Liver (tissue), 9 donors: ENCODE measurements around the gene EME1. TPM values are rescaled to one million over a fixed set of nuclear protein-coding genes. Genes with fewer than 3 reads are reported as not detected.

Source experiments
- DNase-seq: peaks from one replicate; pipeline ENCODE4 v3.0.0-alpha.2; 2017; ENCODE audit warnings: low spot score
- H3K27ac ChIP-seq, 2 donors: one replicate each; pipeline ENCODE4 v1.7.0; 2013; ENCODE audit warnings: inconsistent platforms in 2 of 2, low read length in 2 of 2, control low read depth in 1 of 2, low read depth in 1 of 2, mild to moderate bottlenecking in 1 of 2
- H3K27me3 ChIP-seq, 4 donors: one replicate each; pipeline versions ENCODE4 v1.6.1 to v1.7.0; 2013; ENCODE audit warnings: low read length in 3 of 4, inconsistent platforms in 1 of 4, mild to moderate bottlenecking in 1 of 4, moderate library complexity in 1 of 4; ENCODE audit not compliant: control insufficient read depth in 4 of 4, insufficient read depth in 4 of 4
- H3K36me3 ChIP-seq, 4 donors: one replicate each; pipeline versions ENCODE4 v1.6.1 to v1.7.0; 2013; ENCODE audit warnings: low read length in 3 of 4, mild to moderate bottlenecking in 3 of 4, low read depth in 1 of 4, moderate library complexity in 1 of 4; ENCODE audit not compliant: control insufficient read depth in 4 of 4, insufficient read depth in 3 of 4
- H3K4me1 ChIP-seq, 4 donors: one replicate each; pipeline versions ENCODE4 v1.6.1 to v1.7.0; 2013; ENCODE audit warnings: low read length in 3 of 4, mild to moderate bottlenecking in 3 of 4, moderate library complexity in 1 of 4; ENCODE audit not compliant: control insufficient read depth in 4 of 4, insufficient read depth in 4 of 4
- H3K4me3 ChIP-seq, 3 donors: one replicate each; pipeline versions ENCODE4 v1.6.1 to v1.7.0; 2013; ENCODE audit warnings: low read length in 3 of 3, control low read depth in 1 of 3, low read depth in 1 of 3, mild to moderate bottlenecking in 1 of 3
- H3K9ac ChIP-seq, 2 donors: one replicate each; pipeline ENCODE4 v1.7.0; 2013; ENCODE audit warnings: low read length in 2 of 2, mild to moderate bottlenecking in 2 of 2, moderate library complexity in 2 of 2, control low read depth in 1 of 2, low read depth in 1 of 2
- H3K9me3 ChIP-seq, 4 donors: one replicate each; pipeline versions ENCODE4 v1.6.1 to v1.7.0; 2013; ENCODE audit warnings: low read length in 3 of 4; ENCODE audit not compliant: control insufficient read depth in 4 of 4
- FOXA1 ChIP-seq: IDR thresholded peaks from 2 replicates; pipeline ENCODE4 v1.6.1; 2016; ENCODE audit warnings: antibody characterized with exemption
- FOXA2 ChIP-seq: IDR thresholded peaks from 2 replicates; pipeline ENCODE4 v1.6.1; 2016; ENCODE audit warnings: antibody characterized with exemption
- GABPA ChIP-seq, 2 donors: IDR thresholded peaks in 1 of 2; conservative IDR thresholded peaks in 1 of 2; 2 replicates each; pipeline ENCODE4 v1.6.1; 2016; ENCODE audit warnings: antibody characterized with exemption in 2 of 2, mild to moderate bottlenecking in 1 of 2, moderate library complexity in 1 of 2
- HNF4G ChIP-seq: IDR thresholded peaks from 2 replicates; pipeline ENCODE4 v1.6.1; 2016; ENCODE audit warnings: antibody characterized with exemption
- MAX ChIP-seq: IDR thresholded peaks from 2 replicates; pipeline ENCODE4 v1.6.1; 2016; ENCODE audit warnings: antibody characterized with exemption
- NR2F2 ChIP-seq: IDR thresholded peaks from 2 replicates; pipeline ENCODE4 v1.6.1; 2016; ENCODE audit warnings: antibody characterized with exemption
- SP1 ChIP-seq: IDR thresholded peaks from 2 replicates; pipeline ENCODE4 v1.6.1; 2018; ENCODE audit warnings: antibody characterized with exemption, mild to moderate bottlenecking
- YY1 ChIP-seq: IDR thresholded peaks from 2 replicates; pipeline ENCODE4 v1.6.1; 2016; ENCODE audit warnings: antibody characterized with exemption, mild to moderate bottlenecking
- WGBS: extraction: QIAGEN DNeasy Blood & Tissue Kit; methylation state at CpG from one replicate; pipeline ENCODE4 v1.1.7; 2013; 5-methylcytosine and 5-hydroxymethylcytosine counted together
- polyA plus RNA-seq, 2 donors: library from polyadenylated mRNA; stranded (reverse) in 1 of 2; unstranded in 1 of 2; fragments of 200-250 nt in 1 of 2; fragments of >200 nt in 1 of 2; fragmentation: Nextera tagmentation in 1 of 2; extraction: Ambion mirVana in 1 of 2; gene quantifications; one replicate each; pipeline versions ENCODE4 v1.2.1 to v1.2.3, GENCODE V29; 2013 to 2015
- total RNA-seq, 2 donors: library from RNA; depleted of rRNA; stranded (reverse); fragments of >200 nt; gene quantifications; one replicate each; pipeline ENCODE4 v1.2.3, GENCODE V29; 2014
- TF ChIP-seq, protein P1 (sequence below): IDR thresholded peaks from 2 replicates; pipeline ENCODE4 v1.6.1; 2016; ENCODE audit warnings: antibody characterized with exemption
- TF ChIP-seq, protein P2 (sequence below): fragments of 150-350 bp; IDR thresholded peaks from 2 replicates; pipeline ENCODE4 v1.5.1; 2017; ENCODE audit warnings: improper control_type of control experiment, low read depth, low read length; ENCODE audit not compliant: missing input control
- TF ChIP-seq, protein P3 (sequence below): IDR thresholded peaks from 2 replicates; pipeline ENCODE4 v1.6.1; 2016; ENCODE audit warnings: antibody characterized with exemption, mild to moderate bottlenecking
- donor health status: healthy.
- donor health status: healthy.
- donor health status: healthy.
- donor health status: healthy.
- donor health status: healthy.

The EME1 gene
- total and polyA plus RNA-seq, 4 donors: 0.08 to 3.4 (median 0.35) TPM

GRCh38 chr17:50407921-50408320 lies 34.9 kb downstream of the EME1 start:
- Histone ChIP-seq H3K4me1 (peaks cover 0 to 7% (median 3%) of the 10 kb centered on the region in 4 donors), H3K27me3 (no peaks in the 10 kb centered on the region), H3K9me3 (no peaks in the 10 kb centered on the region), H3K27ac (no peak overlapping the region), H3K4me3 (no peak overlapping the region), H3K9ac (no peak overlapping the region), H3K36me3 (no peaks in the 10 kb centered on the region)
- no peak for TF ChIP-seq MAX
- TF ChIP-seq, protein P1, sequence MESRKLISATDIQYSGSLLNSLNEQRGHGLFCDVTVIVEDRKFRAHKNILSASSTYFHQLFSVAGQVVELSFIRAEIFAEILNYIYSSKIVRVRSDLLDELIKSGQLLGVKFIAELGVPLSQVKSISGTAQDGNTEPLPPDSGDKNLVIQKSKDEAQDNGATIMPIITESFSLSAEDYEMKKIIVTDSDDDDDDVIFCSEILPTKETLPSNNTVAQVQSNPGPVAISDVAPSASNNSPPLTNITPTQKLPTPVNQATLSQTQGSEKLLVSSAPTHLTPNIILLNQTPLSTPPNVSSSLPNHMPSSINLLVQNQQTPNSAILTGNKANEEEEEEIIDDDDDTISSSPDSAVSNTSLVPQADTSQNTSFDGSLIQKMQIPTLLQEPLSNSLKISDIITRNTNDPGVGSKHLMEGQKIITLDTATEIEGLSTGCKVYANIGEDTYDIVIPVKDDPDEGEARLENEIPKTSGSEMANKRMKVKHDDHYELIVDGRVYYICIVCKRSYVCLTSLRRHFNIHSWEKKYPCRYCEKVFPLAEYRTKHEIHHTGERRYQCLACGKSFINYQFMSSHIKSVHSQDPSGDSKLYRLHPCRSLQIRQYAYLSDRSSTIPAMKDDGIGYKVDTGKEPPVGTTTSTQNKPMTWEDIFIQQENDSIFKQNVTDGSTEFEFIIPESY: no peak
- TF ChIP-seq, protein P2, sequence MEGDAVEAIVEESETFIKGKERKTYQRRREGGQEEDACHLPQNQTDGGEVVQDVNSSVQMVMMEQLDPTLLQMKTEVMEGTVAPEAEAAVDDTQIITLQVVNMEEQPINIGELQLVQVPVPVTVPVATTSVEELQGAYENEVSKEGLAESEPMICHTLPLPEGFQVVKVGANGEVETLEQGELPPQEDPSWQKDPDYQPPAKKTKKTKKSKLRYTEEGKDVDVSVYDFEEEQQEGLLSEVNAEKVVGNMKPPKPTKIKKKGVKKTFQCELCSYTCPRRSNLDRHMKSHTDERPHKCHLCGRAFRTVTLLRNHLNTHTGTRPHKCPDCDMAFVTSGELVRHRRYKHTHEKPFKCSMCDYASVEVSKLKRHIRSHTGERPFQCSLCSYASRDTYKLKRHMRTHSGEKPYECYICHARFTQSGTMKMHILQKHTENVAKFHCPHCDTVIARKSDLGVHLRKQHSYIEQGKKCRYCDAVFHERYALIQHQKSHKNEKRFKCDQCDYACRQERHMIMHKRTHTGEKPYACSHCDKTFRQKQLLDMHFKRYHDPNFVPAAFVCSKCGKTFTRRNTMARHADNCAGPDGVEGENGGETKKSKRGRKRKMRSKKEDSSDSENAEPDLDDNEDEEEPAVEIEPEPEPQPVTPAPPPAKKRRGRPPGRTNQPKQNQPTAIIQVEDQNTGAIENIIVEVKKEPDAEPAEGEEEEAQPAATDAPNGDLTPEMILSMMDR: no peak
- TF ChIP-seq YY1: no peak
- no peak for TF ChIP-seq HNF4G
- no peak for TF ChIP-seq SP1
- no peak for DNase-seq
- 83% methylated on average over 4 of the region's 4 CpGs for WGBS

DNA sequence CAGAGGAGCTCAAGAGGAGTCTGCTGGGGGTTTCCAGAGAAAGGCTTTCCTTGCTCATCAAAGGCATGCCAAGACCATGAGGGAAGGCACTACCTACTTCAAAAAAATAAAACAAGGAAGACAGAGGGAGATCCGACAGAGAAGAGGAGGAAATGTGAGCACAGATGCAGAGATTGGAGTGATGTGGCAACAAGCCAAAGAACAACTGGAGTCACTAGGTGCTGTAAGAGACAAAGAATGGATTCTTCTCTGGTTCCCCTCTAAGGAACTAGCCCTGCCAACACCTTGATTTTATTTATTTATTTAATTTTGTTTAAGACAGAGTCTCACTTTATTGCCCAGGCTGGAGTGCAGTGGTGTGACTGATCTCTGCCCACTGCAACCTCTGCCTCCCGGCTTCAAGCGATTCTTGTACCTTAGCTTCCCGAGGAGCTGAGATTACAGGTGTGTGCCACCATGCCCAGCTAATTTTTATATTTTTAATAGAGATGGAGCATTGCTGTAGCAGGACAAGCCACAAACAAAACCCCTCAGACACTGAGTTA lies 39.2 kb downstream of the EME1 start:
- H3K4me3 ChIP-seq: no peak overlapping the region
- no peak overlapping the region for H3K9ac ChIP-seq
- DNase-seq: no peak
- H3K9me3 ChIP-seq: no peaks in the 10 kb centered on the region
- H3K27ac ChIP-seq: no peak overlapping the region
- no peak for TF ChIP-seq NR2F2
- TF ChIP-seq, protein P1: no peak
- TF ChIP-seq, protein P3, sequence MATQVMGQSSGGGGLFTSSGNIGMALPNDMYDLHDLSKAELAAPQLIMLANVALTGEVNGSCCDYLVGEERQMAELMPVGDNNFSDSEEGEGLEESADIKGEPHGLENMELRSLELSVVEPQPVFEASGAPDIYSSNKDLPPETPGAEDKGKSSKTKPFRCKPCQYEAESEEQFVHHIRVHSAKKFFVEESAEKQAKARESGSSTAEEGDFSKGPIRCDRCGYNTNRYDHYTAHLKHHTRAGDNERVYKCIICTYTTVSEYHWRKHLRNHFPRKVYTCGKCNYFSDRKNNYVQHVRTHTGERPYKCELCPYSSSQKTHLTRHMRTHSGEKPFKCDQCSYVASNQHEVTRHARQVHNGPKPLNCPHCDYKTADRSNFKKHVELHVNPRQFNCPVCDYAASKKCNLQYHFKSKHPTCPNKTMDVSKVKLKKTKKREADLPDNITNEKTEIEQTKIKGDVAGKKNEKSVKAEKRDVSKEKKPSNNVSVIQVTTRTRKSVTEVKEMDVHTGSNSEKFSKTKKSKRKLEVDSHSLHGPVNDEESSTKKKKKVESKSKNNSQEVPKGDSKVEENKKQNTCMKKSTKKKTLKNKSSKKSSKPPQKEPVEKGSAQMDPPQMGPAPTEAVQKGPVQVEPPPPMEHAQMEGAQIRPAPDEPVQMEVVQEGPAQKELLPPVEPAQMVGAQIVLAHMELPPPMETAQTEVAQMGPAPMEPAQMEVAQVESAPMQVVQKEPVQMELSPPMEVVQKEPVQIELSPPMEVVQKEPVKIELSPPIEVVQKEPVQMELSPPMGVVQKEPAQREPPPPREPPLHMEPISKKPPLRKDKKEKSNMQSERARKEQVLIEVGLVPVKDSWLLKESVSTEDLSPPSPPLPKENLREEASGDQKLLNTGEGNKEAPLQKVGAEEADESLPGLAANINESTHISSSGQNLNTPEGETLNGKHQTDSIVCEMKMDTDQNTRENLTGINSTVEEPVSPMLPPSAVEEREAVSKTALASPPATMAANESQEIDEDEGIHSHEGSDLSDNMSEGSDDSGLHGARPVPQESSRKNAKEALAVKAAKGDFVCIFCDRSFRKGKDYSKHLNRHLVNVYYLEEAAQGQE: no peak
- no peak for TF ChIP-seq YY1
- no peak for TF ChIP-seq FOXA1
- no peak for TF ChIP-seq GABPA (IDR thresholded peaks at IDR 0.05 in 1 of 2, conservative IDR thresholded peaks at IDR 0.05 in 1 of 2)
- no peak for TF ChIP-seq FOXA2
- peaks cover 0 to 7% (median 3%) of the 10 kb centered on the region in 4 donors for H3K4me1 ChIP-seq
- H3K27me3 ChIP-seq: no peaks in the 10 kb centered on the region
- 90% methylated on average over 4 of the region's 4 CpGs for WGBS
- H3K36me3 ChIP-seq: no peaks in the 10 kb centered on the region
